Kidney epithelial cell (primary cell): ENCODE results near the gene TUBGCP3. TPM values are rescaled to one million over a fixed set of nuclear protein-coding genes. Genes with fewer than 3 reads are reported as not detected.

Experiments used
- DNase-seq: peaks from one replicate; pipeline ENCODE4 v3.0.0-alpha.2; 2010; ENCODE audit warnings: low read depth
- H3K27me3 ChIP-seq: 2 replicates; pipeline ENCODE4 v1.6.0; 2011; ENCODE audit warnings: low read length; ENCODE audit not compliant: control insufficient read depth, insufficient read depth
- H3K36me3 ChIP-seq: 2 replicates; pipeline ENCODE4 v1.5.1; 2011; ENCODE audit warnings: low read length; ENCODE audit not compliant: control insufficient read depth, insufficient read depth
- H3K4me3 ChIP-seq: 2 replicates; pipeline ENCODE4 v1.5.1; 2011; ENCODE audit warnings: low read depth, mild to moderate bottlenecking, control low read depth, low read length
- total RNA-seq: library from RNA; depleted of rRNA; stranded (reverse); fragments of >200 nt; gene quantifications from 2 replicates; pipeline ENCODE4 v1.2.3, GENCODE V29; 2015
- TF ChIP-seq, protein P1 (sequence below): IDR thresholded peaks from 2 replicates; pipeline ENCODE4 v1.5.1; 2011; ENCODE audit warnings: mild to moderate bottlenecking, moderate library complexity, low read length, control low read depth, inconsistent platforms; ENCODE audit not compliant: insufficient read depth, poor library complexity, severe bottlenecking

The TUBGCP3 gene
- total RNA-seq, 1 donor from 2014 or later = 18.0 TPM

DNA sequence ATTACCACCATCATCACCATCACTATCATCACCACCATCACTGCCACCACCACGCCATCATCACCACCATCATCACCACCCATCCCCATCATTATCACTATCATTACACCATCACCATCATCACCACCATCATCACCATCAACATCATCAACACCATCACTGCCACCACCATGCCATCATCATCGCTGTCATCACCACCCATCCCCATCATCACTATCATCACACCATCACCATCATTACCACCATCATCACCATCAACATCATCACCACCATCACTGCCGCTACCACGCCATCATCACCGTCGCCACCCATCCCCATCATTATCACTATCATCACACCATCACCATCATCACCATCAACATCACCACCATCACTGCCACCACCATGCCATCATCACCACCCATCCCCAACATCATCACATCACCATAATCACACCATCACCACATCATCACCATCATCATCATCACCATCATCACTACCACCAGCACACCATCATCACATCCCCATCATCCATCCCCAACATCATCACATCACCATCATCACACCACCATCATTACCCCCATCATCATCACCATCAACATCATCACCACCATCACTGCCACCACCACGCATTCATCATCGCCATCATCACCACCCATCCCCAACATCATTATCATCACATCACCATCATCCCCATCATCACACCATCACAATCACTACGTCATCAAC, 61.7 kb downstream of the TUBGCP3 start:
- TF ChIP-seq, protein P1, sequence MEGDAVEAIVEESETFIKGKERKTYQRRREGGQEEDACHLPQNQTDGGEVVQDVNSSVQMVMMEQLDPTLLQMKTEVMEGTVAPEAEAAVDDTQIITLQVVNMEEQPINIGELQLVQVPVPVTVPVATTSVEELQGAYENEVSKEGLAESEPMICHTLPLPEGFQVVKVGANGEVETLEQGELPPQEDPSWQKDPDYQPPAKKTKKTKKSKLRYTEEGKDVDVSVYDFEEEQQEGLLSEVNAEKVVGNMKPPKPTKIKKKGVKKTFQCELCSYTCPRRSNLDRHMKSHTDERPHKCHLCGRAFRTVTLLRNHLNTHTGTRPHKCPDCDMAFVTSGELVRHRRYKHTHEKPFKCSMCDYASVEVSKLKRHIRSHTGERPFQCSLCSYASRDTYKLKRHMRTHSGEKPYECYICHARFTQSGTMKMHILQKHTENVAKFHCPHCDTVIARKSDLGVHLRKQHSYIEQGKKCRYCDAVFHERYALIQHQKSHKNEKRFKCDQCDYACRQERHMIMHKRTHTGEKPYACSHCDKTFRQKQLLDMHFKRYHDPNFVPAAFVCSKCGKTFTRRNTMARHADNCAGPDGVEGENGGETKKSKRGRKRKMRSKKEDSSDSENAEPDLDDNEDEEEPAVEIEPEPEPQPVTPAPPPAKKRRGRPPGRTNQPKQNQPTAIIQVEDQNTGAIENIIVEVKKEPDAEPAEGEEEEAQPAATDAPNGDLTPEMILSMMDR = no peak
- Histone ChIP-seq H3K36me3 (no peaks in the 10 kb centered on the region), H3K4me3 (no peak overlapping the region), H3K27me3 (no peaks in the 10 kb centered on the region)
- no peak for DNase-seq

DNA sequence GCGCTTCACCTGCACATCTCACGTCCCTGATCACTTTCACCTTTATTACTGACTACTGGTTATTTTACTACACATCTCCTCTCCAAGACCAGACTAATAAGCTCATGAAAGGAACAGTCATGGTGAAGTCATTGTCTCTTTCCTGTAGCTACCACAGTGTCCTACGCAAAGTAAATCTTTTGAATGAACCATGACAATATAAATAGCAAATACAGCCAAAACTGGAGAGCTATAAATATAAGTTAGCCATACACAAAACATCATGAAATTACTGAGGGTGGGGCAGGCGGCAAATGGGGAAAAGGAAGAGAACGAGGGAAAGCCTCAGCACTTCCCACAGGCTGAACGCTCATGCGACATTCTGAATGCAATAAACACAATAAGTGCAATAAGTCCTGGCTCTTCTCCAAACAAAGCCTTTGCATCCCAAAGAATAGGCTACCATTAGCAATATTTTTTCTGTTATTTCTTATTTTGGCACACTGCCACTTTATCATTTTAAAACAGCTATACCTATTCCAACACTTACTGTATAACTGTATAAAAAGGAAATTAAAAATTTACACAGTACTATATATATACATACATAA, 62.5 kb downstream of the TUBGCP3 start:
- no peaks in the 10 kb centered on the region for H3K27me3 ChIP-seq
- no peak for DNase-seq
- TF ChIP-seq, protein P1 = no peak
- no peak overlapping the region for H3K4me3 ChIP-seq
- no peaks in the 10 kb centered on the region for H3K36me3 ChIP-seq

DNA sequence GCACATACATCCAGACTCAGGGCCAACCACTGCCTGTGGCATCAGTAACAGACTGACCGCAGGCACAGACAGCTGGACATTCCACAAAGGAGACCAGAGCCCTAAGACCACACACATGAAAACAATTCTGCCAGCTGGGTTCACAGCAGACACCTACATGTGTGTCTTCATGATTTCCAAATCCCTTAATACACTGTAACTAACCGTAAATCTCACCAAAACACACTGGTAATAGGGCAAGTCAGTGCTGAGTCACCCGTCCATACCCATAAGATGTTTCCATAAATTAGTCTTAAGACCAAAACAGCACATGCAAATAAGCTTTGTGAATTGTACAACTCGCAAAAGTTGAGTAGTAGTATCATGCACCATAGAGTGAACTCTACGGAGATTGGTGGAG, 65.4 kb downstream of the TUBGCP3 start:
- Histone ChIP-seq H3K36me3 (no peaks in the 10 kb centered on the region), H3K4me3 (no peak overlapping the region), H3K27me3 (no peaks in the 10 kb centered on the region)
- TF ChIP-seq, protein P1 = no peak
- DNase-seq = no peak

DNA sequence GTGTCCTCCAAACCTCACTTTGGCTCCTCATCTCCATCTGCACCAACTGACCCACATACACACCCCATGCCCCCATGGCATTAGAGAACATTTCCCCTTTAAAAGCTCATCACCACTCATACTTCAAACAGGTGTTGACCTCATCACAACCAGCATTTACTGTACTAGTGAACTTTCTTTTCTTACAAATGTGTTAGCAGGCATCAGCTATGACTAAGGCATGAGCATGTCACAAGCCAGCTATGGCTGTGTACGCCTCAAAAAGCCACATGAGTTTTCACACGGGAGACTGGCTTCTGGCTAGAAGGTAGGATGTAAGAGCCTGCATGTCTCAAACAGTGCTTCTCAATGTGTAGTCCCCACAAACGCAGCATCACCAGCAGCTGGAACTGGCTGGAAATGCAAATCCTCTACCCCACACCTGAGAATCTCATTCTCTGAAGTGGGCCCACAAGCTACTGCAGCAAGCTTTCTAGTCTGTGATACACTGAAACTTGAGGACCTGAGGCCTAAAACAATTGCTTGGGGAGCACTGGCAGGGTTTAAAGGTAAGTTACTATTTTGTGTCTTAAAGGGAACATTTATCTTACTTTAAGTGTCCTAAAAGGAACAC, 66.8 kb downstream of the TUBGCP3 start:
- H3K36me3 ChIP-seq = no peaks in the 10 kb centered on the region
- DNase-seq = no peak
- TF ChIP-seq, protein P1 = no peak
- H3K4me3 ChIP-seq = no peak overlapping the region
- H3K27me3 ChIP-seq = no peaks in the 10 kb centered on the region

DNA sequence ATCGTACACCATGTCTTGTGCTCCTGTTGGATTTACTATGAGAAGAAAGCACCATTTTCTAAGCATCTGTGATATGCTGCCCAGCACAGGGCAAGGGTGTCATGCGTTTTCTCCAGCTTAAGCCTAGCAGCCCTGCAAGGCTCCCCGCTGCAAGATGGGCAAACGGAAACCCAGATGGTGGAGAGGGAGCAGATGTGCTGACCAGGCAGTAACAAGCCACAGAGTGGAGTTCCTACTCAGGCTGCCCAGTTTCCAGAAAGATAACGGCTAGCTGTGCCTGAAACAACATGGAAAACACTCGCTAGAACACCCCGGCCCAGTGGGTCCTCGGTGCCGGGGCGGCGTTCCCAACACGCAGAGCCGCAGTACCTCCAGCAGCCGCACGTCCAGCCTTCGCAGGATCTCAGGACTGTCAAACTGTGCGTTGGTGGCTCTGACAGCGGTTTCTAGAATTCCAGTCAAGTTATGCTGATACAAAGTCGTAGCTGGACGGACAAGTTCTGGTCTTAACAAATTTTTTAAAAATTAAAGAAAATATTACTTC, 68.4 kb downstream of the TUBGCP3 start:
- no peak overlapping the region for H3K4me3 ChIP-seq
- no peak for DNase-seq
- TF ChIP-seq, protein P1 = no peak

More for the DNA sequence above, 68.4 kb downstream of the TUBGCP3 start:
- Histone ChIP-seq H3K27me3 (no peaks in the 10 kb centered on the region), H3K36me3 (no peaks in the 10 kb centered on the region)
